Suprapubic skin (tissue), 4 donors: ENCODE measurements around the gene STIM1. TPM values are rescaled to one million over a fixed set of nuclear protein-coding genes. Genes with fewer than 3 reads are reported as not detected.

Experiments
- DNase-seq, 2 donors: peaks; one replicate each; pipeline ENCODE4 v3.0.0-alpha.2; 2019; ENCODE audit warnings: low spot score in 2 of 2
- H3K27ac ChIP-seq: fragments of 200-600 bp; sonication (generic); one replicate; pipeline ENCODE4 v1.5.1; 2019
- H3K27me3 ChIP-seq: fragments of 200-600 bp; sonication (generic); one replicate; pipeline ENCODE4 v1.5.1; 2019
- H3K36me3 ChIP-seq: fragments of 200-600 bp; sonication (generic); one replicate; pipeline ENCODE4 v1.5.1; 2019
- H3K4me1 ChIP-seq: fragments of 200-600 bp; sonication (generic); one replicate; pipeline ENCODE4 v1.5.1; 2019
- H3K4me3 ChIP-seq: fragments of 200-600 bp; sonication (generic); one replicate; pipeline ENCODE4 v1.5.1; 2019; ENCODE audit warnings: mild to moderate bottlenecking
- H3K9me3 ChIP-seq: fragments of 200-600 bp; sonication (generic); one replicate; pipeline ENCODE4 v1.5.1; 2019
- CTCF ChIP-seq, 2 donors: fragments of 200-600 bp in 1 of 2; fragments of 450-650 bp in 1 of 2; sonication (generic) in 1 of 2; IDR thresholded peaks; one replicate each; pipeline ENCODE4 v1.5.1; 2016 to 2019; ENCODE audit warnings: antibody characterized with exemption in 2 of 2, mild to moderate bottlenecking in 1 of 2, moderate library complexity in 1 of 2
- EP300 ChIP-seq: sonication (generic); formaldehyde crosslinking; IDR thresholded peaks from one replicate; pipeline ENCODE4 v1.6.1; 2017; ENCODE audit warnings: antibody characterized with exemption
- POLR2A ChIP-seq, 2 donors: fragments of 450-650 bp; IDR thresholded peaks; one replicate each; pipeline ENCODE4 v1.6.1; 2017; ENCODE audit warnings: antibody characterized with exemption in 2 of 2, mild to moderate bottlenecking in 2 of 2, moderate library complexity in 2 of 2
- POLR2AphosphoS5 ChIP-seq, 3 donors: sonication (generic); formaldehyde crosslinking; IDR thresholded peaks; one replicate each; pipeline ENCODE4 v1.6.1; 2017; ENCODE audit warnings: antibody characterized with exemption in 3 of 3
- WGBS: methylation state at CpG from one replicate; pipeline ENCODE4 v1.1.5; 2018; 5-methylcytosine and 5-hydroxymethylcytosine counted together
- total RNA-seq, 4 donors: library from RNA; depleted of rRNA; stranded (reverse); fragments of >200 nt; gene quantifications; one replicate each; pipeline ENCODE4 v1.1.0, GENCODE V29; 2016

Gene STIM1
- total RNA-seq, 4 donors from 2014 or later: 58.4 to 70.2 (median 60.9) TPM

DNA sequence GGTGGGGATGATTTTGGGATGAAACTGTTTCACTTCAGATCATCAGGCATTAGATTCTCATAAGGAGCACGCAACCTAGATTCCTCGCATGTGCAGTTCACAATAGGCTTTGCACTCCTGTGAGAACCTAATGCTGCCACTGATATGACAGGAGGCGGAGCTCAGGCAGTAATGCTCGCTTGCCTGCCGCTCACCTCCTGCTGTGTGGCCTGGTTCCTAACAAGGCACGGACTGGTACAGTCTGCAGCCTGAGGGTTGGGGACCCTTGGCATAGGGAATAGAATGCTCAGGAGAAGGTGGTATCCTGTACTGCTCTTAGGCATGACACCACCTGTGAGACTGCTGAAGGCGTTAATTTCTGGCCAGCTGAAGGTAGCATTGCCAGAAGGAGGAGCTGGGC, 47.0 kb downstream of the STIM1 start:
- H3K4me3 ChIP-seq: peak overlapping the region; percentile 7
- WGBS: 69% methylated on average over 6 of the region's 7 CpGs
- no peaks in the 10 kb centered on the region for H3K9me3 ChIP-seq
- H3K4me1 ChIP-seq: peaks cover 59% of the 10 kb centered on the region
- DNase-seq: no peak
- H3K27me3 ChIP-seq: no peaks in the 10 kb centered on the region
- TF ChIP-seq POLR2AphosphoS5 (IDR thresholded peaks at IDR 0.05) (no peak), EP300 (no peak), POLR2A (IDR thresholded peaks at IDR 0.05) (no peak), CTCF (IDR thresholded peaks at IDR 0.05) (no peak)
- no peak overlapping the region for H3K27ac ChIP-seq
- no peaks in the 10 kb centered on the region for H3K36me3 ChIP-seq

GRCh38 chr11:3903207-3903896, 47.9 kb downstream of the STIM1 start:
- H3K27ac ChIP-seq: peak overlapping the region; percentile 48
- no peaks in the 10 kb centered on the region for H3K9me3 ChIP-seq
- H3K27me3 ChIP-seq: no peaks in the 10 kb centered on the region
- no peak overlapping the region for H3K4me3 ChIP-seq
- no peak for DNase-seq
- 79% methylated on average over 1 of the region's 1 CpG for WGBS
- H3K4me1 ChIP-seq: peaks cover 67% of the 10 kb centered on the region
- H3K36me3 ChIP-seq: no peaks in the 10 kb centered on the region
- TF ChIP-seq EP300 (no peak), CTCF (IDR thresholded peaks at IDR 0.05) (no peak), POLR2A (IDR thresholded peaks at IDR 0.05) (no peak), POLR2AphosphoS5 (IDR thresholded peaks at IDR 0.05) (no peak)

DNA sequence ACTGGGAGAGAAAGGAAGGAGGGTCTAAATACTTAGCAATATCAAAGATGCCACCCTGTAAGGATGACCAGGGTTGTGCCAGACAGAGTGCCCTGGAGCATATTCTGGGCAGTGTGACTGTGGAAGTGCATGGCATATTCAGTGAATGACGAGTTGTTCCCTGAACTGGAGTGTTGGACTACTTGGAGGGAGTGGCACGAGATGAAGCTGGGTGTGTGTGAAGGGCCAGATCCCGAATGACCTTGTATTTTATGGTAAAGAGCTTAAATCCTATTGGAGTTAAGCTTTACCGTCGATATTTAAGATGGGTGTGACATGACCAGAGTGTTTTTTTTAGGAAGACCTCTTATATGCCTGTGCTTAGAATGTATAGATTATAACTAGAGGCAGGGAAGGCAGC, 48.8 kb downstream of the STIM1 start:
- 61% methylated on average over 5 of the region's 5 CpGs for WGBS
- peak overlapping the region; percentile 80 for H3K27ac ChIP-seq
- TF ChIP-seq POLR2A (IDR thresholded peaks at IDR 0.05) (no peak), EP300 (no peak), CTCF (IDR thresholded peaks at IDR 0.05) (no peak), POLR2AphosphoS5 (IDR thresholded peaks at IDR 0.05) (no peak)
- no peak for DNase-seq
- H3K27me3 ChIP-seq: no peaks in the 10 kb centered on the region
- H3K4me1 ChIP-seq: peaks cover 67% of the 10 kb centered on the region
- H3K9me3 ChIP-seq: no peaks in the 10 kb centered on the region
- H3K36me3 ChIP-seq: no peaks in the 10 kb centered on the region
- no peak overlapping the region for H3K4me3 ChIP-seq

GRCh38 chr11:3905080-3905953, 49.9 kb downstream of the STIM1 start:
- no peaks in the 10 kb centered on the region for H3K9me3 ChIP-seq
- H3K27ac ChIP-seq: peak overlapping the region; percentile 80
- no peak for TF ChIP-seq POLR2A (IDR thresholded peaks at IDR 0.05)
- peak in 2 of 3 donors; percentile 81 to 91 for TF ChIP-seq POLR2AphosphoS5 (IDR thresholded peaks at IDR 0.05)
- DNase-seq: no peak
- WGBS: 41% methylated on average over 3 of the region's 3 CpGs
- H3K36me3 ChIP-seq: no peaks in the 10 kb centered on the region
- H3K4me1 ChIP-seq: peaks cover 67% of the 10 kb centered on the region
- H3K4me3 ChIP-seq: no peak overlapping the region
- no peaks in the 10 kb centered on the region for H3K27me3 ChIP-seq

DNA sequence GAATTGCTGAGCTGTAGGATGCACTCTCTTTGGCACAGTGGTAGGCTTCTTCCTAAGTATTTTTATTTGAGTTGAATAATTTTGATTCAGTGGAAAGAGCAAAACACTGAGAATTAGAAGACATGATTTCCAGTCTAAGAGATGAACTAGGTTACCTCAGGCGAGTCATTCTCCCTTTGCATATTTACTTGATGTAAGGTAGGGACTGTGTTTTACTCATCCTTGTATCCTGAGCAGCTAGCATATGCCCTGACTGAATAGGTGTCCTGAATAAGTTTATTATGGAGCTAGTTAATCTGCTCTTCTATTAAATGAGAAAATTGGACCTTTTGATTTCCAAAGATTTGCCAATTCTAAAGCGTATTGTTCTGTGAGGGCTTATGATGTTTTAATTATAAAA, 50.7 kb downstream of the STIM1 start:
- WGBS: 90% methylated on average over 2 of the region's 2 CpGs
- no peak for DNase-seq
- H3K4me1 ChIP-seq: peaks cover 67% of the 10 kb centered on the region
- H3K9me3 ChIP-seq: no peaks in the 10 kb centered on the region
- peak overlapping the region; percentile 80 for H3K27ac ChIP-seq
- TF ChIP-seq POLR2AphosphoS5 (IDR thresholded peaks at IDR 0.05) (no peak), CTCF (IDR thresholded peaks at IDR 0.05) (no peak), EP300 (no peak), POLR2A (IDR thresholded peaks at IDR 0.05) (no peak)
- H3K36me3 ChIP-seq: no peaks in the 10 kb centered on the region
- H3K27me3 ChIP-seq: no peaks in the 10 kb centered on the region
- H3K4me3 ChIP-seq: no peak overlapping the region
